GM12878 (cell line): ENCODE measurements around the gene FOXP4. TPM values are rescaled to one million over a fixed set of nuclear protein-coding genes. Genes with fewer than 3 reads are reported as not detected.

ENCODE experiments used
- ATAC-seq: fragments of 200-7000 bp; cut with Tn5 transposase; 3 replicates; pipeline ENCODE4 v1.9.1; 2020; ENCODE audit warnings: mild to moderate bottlenecking, moderate library complexity
- BruUV-seq: library from RNA; stranded (reverse); fragments of 400-500 nt; replicated peaks from 2 replicates; lab custom pipeline; 2021; lab: Mats Ljungman, UMichigan
- CTCF ChIA-PET: fragments of 300-600 bp; sonication (Branson Sonifier 250); formaldehyde crosslinking; extraction: SDS; loops from one replicate; lab custom pipeline; 2021; ENCODE audit warnings: inconsistent platforms; lab: Yijun Ruan, JAX
- POLR2A ChIA-PET: fragments of 350-600 bp; formaldehyde crosslinking; extraction: SDS; loops from one replicate; lab custom pipeline; 2021; ENCODE audit warnings: inconsistent platforms; lab: Charles Lee
- RAD21 ChIA-PET: fragments of 300-600 bp; sonication (Branson Sonifier 250); formaldehyde crosslinking; loops from one replicate; lab custom pipeline; 2023; ENCODE audit warnings: antibody characterized with exemption; ENCODE audit not compliant: unreplicated experiment; lab: Charles Lee
- SMC1A ChIA-PET: fragments of 300-600 bp; sonication (Branson Sonifier 250); formaldehyde crosslinking; loops from one replicate; lab custom pipeline; 2023; ENCODE audit not compliant: unreplicated experiment, uncharacterized antibody; lab: Charles Lee
- DNase-seq: peaks from one replicate; pipeline ENCODE4 v3.0.0-alpha.2; 2011; ENCODE audit warnings: low read depth, low spot score
- FAIRE-seq: peaks from 3 replicates; lab custom pipeline; 2011; peaks lifted over from hg19 to GRCh38; lab: Jason Lieb, UNC
- H2AFZ ChIP-seq: 2 replicates; pipeline ENCODE4 v1.6.0; 2011; ENCODE audit warnings: low read depth, low read length, control low read depth; ENCODE audit not compliant: control insufficient read depth
- H3K27ac ChIP-seq: 2 replicates; pipeline ENCODE4 v1.5.1; 2011; ENCODE audit warnings: control low read depth; ENCODE audit not compliant: control insufficient read depth, insufficient read depth
- H3K27me3 ChIP-seq, 2 experiments: replicated peaks in 1 of 2; 2 replicates each; pipeline versions ENCODE4 v1.6.0 to v1.6.1; 2011; ENCODE audit warnings: low read length in 1 of 2; ENCODE audit not compliant: control insufficient read depth in 2 of 2, insufficient read depth in 2 of 2
- H3K36me3 ChIP-seq, 2 experiments: 2 replicates each; pipeline ENCODE4 v1.5.1; 2011; ENCODE audit warnings: low read length in 1 of 2; ENCODE audit not compliant: control insufficient read depth in 2 of 2, insufficient read depth in 2 of 2
- H3K4me1 ChIP-seq: 2 replicates; pipeline ENCODE4 v1.6.1; 2011; ENCODE audit warnings: mild to moderate bottlenecking, low read length, moderate library complexity, mixed read lengths; ENCODE audit not compliant: control insufficient read depth, insufficient read depth
- H3K4me2 ChIP-seq: 2 replicates; pipeline ENCODE4 v1.6.0; 2011; ENCODE audit warnings: control low read depth; ENCODE audit not compliant: control insufficient read depth, insufficient read depth
- H3K4me3 ChIP-seq: fragments of 200-600 bp; sonication (generic); 2 replicates; pipeline ENCODE4 v1.5.1; 2016
- H3K79me2 ChIP-seq: 2 replicates; pipeline ENCODE4 v1.6.0; 2011; ENCODE audit warnings: low read length; ENCODE audit not compliant: control insufficient read depth, insufficient read depth
- H3K9ac ChIP-seq: 2 replicates; pipeline ENCODE4 v1.8.0; 2011; ENCODE audit warnings: low read length, control low read depth, mixed read lengths; ENCODE audit not compliant: control insufficient read depth, insufficient read depth
- H3K9me3 ChIP-seq: replicated peaks from 3 replicates; pipeline ENCODE4 v1.5.1; 2011; ENCODE audit warnings: mild to moderate bottlenecking, low read length; ENCODE audit not compliant: control insufficient read depth, insufficient read depth
- H4K20me1 ChIP-seq: 2 replicates; pipeline ENCODE4 v1.6.0; 2011; ENCODE audit not compliant: control insufficient read depth, insufficient read depth
- ATF7 ChIP-seq: fragments of 450-650 bp; IDR thresholded peaks from 2 replicates; pipeline ENCODE4 v1.6.1; 2016; ENCODE audit warnings: low read depth, mild to moderate bottlenecking
- CREB1 ChIP-seq: IDR thresholded peaks from 2 replicates; pipeline ENCODE4 v1.6.1; 2012; ENCODE audit warnings: low read depth, mild to moderate bottlenecking, inconsistent platforms
- DPF2 ChIP-seq: fragments of 450-650 bp; IDR thresholded peaks from 2 replicates; pipeline ENCODE4 v1.6.1; 2017; ENCODE audit warnings: mild to moderate bottlenecking
- EGR1 ChIP-seq, 2 experiments: IDR thresholded peaks; 1 replicate in 1 of 2; 2 replicates in 1 of 2; pipeline ENCODE4 v1.6.1; 2011 to 2012; ENCODE audit warnings: low read depth in 2 of 2, low read length in 2 of 2, borderline replicate concordance in 1 of 2, mild to moderate bottlenecking in 1 of 2, moderate library complexity in 1 of 2
- EZH2 ChIP-seq: IDR thresholded peaks from 2 replicates; pipeline ENCODE4 v1.6.1; 2012; ENCODE audit warnings: low read depth, mild to moderate bottlenecking, control low read depth, inconsistent platforms, low read length, borderline replicate concordance; ENCODE audit not compliant: control insufficient read depth
- HCFC1 ChIP-seq: fragments of 150-350 bp; IDR thresholded peaks from 2 replicates; pipeline ENCODE4 v1.6.1; 2014; ENCODE audit warnings: low read length
- HDGF ChIP-seq: fragments of 450-650 bp; IDR thresholded peaks from 2 replicates; pipeline ENCODE4 v1.6.1; 2016; ENCODE audit warnings: antibody characterized with exemption
- IKZF1 ChIP-seq: fragments of 450-650 bp; conservative IDR thresholded peaks from 2 replicates; pipeline ENCODE4 v1.6.1; 2017; ENCODE audit warnings: antibody characterized with exemption, mild to moderate bottlenecking
- KLF5 ChIP-seq: fragments of 450-650 bp; IDR thresholded peaks from 2 replicates; pipeline ENCODE4 v1.6.1; 2014; ENCODE audit warnings: mild to moderate bottlenecking; ENCODE audit not compliant: partially characterized antibody
- MTA2 ChIP-seq: fragments of 450-650 bp; IDR thresholded peaks from 2 replicates; pipeline ENCODE4 v1.6.1; 2016; ENCODE audit warnings: low read depth, mild to moderate bottlenecking, moderate library complexity
- NFYA ChIP-seq: IDR thresholded peaks from 2 replicates; pipeline ENCODE4 v1.6.1; 2011; ENCODE audit warnings: low read depth, mild to moderate bottlenecking, low read length, improper control_type of control experiment, borderline replicate concordance
- NR2C1 ChIP-seq: fragments of 450-650 bp; IDR thresholded peaks from 2 replicates; pipeline ENCODE4 v1.6.1; 2017; ENCODE audit warnings: antibody characterized with exemption, mild to moderate bottlenecking, moderate library complexity
- PAX5 ChIP-seq: IDR thresholded peaks from 2 replicates; pipeline ENCODE4 v1.6.1; 2011; ENCODE audit warnings: low read depth, low read length, borderline replicate concordance
- PAX8 ChIP-seq: fragments of 450-650 bp; IDR thresholded peaks from 2 replicates; pipeline ENCODE4 v1.6.1; 2017; ENCODE audit warnings: mild to moderate bottlenecking, moderate library complexity
- RCOR1 ChIP-seq: conservative IDR thresholded peaks from 2 replicates; pipeline ENCODE4 v1.6.1; 2012; ENCODE audit warnings: low read depth, low read length, improper control_type of control experiment
- SREBF1 ChIP-seq: IDR thresholded peaks from 2 replicates; pipeline ENCODE4 v1.6.1; 2012; ENCODE audit warnings: mild to moderate bottlenecking, low read length
- YBX1 ChIP-seq: fragments of 450-650 bp; IDR thresholded peaks from 2 replicates; pipeline ENCODE4 v1.6.1; 2016; ENCODE audit warnings: antibody characterized with exemption
- ZBED1 ChIP-seq: IDR thresholded peaks from 2 replicates; pipeline ENCODE4 v1.6.1; 2016; ENCODE audit warnings: borderline replicate concordance
- ZNF24 ChIP-seq: fragments of 450-650 bp; IDR thresholded peaks from 2 replicates; pipeline ENCODE4 v1.6.1; 2017; ENCODE audit warnings: antibody characterized with exemption, mild to moderate bottlenecking
- ZNF622 ChIP-seq: fragments of 450-650 bp; IDR thresholded peaks from 2 replicates; pipeline ENCODE4 v1.6.1; 2017; ENCODE audit warnings: mild to moderate bottlenecking, inconsistent platforms
- ZNF687 ChIP-seq: fragments of 450-650 bp; IDR thresholded peaks from 2 replicates; pipeline ENCODE4 v1.6.1; 2017; ENCODE audit warnings: mild to moderate bottlenecking, moderate library complexity
- ZSCAN29 ChIP-seq: fragments of 450-650 bp; IDR thresholded peaks from 2 replicates; pipeline ENCODE4 v1.6.1; 2017; ENCODE audit warnings: mild to moderate bottlenecking, moderate library complexity
- WGBS: methylation state at CpG from one replicate; pipeline ENCODE4 v1.1.6; 2016; ENCODE audit warnings: low lambda C conversion rate; ENCODE audit not compliant: insufficient replicate concordance, insufficient coverage; ENCODE audit errors: missing lambda C conversion rate; 5-methylcytosine and 5-hydroxymethylcytosine counted together
- in situ Hi-C: fragments of 300-500 bp; cut with MboI; formaldehyde crosslinking; loops from 9 replicates; pipeline ENCODE4 v1.14.3; 2018; ENCODE audit warnings: mixed read lengths
- intact Hi-C: fragments of 100-400 bp; cut with micrococcal nuclease; formaldehyde crosslinking; loops from one replicate; pipeline ENCODE4 v1.14.2; 2022; ENCODE audit not compliant: unreplicated experiment
- polyA plus RNA-seq, 11 experiments: library from polyadenylated mRNA; depleted of rRNA in 4 of 11; unstranded in 6 of 11; stranded (reverse) in 5 of 11; fragments of >200 nt; fragmentation: Nextera tagmentation in 4 of 11; fragmentation: Illumina TruSeq in 1 of 11; extraction: Ambion mirVana in 4 of 11; extraction: Trizol in 1 of 11; gene quantifications; 1 replicate in 1 of 11; 2 replicates in 10 of 11; pipeline versions ENCODE4 v1.2.1 to v1.2.3, GENCODE V29; 2011 to 2016; ENCODE audit warnings: inconsistent platforms in 2 of 11, missing spikeins in 2 of 11, low read depth in 1 of 11
- total RNA-seq, 4 experiments: library from RNA; depleted of rRNA in 3 of 4; stranded (reverse); fragments of >200 nt in 3 of 4; fragmentation: Illumina TruSeq in 1 of 4; extraction: Trizol in 1 of 4; gene quantifications; 2 replicates each; pipeline versions ENCODE4 v1.2.1 to v1.2.3, GENCODE V29; 2013 to 2021

FOXP4 gene
- total and polyA plus RNA-seq, 10 of the 15 experiments (the other 5 are each of a cell fraction or from before 2014, with no cell fraction given) = 0.31 to 46.1 (median 2.3) TPM

- H3K4me1 ChIP-seq = peaks cover 24% of the 10 kb centered on the region
- peak overlapping the region; percentile 41; the same call in 1 of the 2 replicates for H3K4me3 ChIP-seq
- no peaks in the 10 kb centered on the region for H4K20me1 ChIP-seq
- ATAC-seq (peak; percentile 90), FAIRE-seq (no peak), DNase-seq (no peak)
- ChIA-PET RAD21 (interaction anchor here (0.9 to 2.0 kb wide), 12 partner anchors 9 to 172 kb away, joined by 3 to 7 read pairs (median 4); no protein-coding TSS in a partner anchor), SMC1A (interaction anchor here (1.3 to 3.3 kb wide), 8 partner anchors 12 to 201 kb away, joined by 3 to 11 read pairs (median 6); no protein-coding TSS in a partner anchor), POLR2A (interaction anchor here (0.9 to 1.7 kb wide), 6 partner anchors 12 to 33 kb away, joined by 3 to 6 read pairs (median 4); no protein-coding TSS in a partner anchor), CTCF (interaction anchor here (0.9 to 1.6 kb wide), 4 partner anchors 16 to 41 kb away, joined by 3 to 5 read pairs (median 3); no protein-coding TSS in a partner anchor)
- H3K9me3 ChIP-seq = no peaks in the 10 kb centered on the region
- in situ Hi-C loops = no loop called here
- H3K27me3 ChIP-seq = peaks cover 3 to 5% of the 10 kb centered on the region in 2 experiments
- H3K36me3 ChIP-seq = no peaks in the 10 kb centered on the region
- 6% methylated on average over 41 of the region's 57 CpGs for WGBS
- no TSS peak for BruUV-seq
- no peaks in the 10 kb centered on the region for H3K79me2 ChIP-seq
- peak overlapping the region; percentile 12; the same call in 1 of the 2 replicates for H3K9ac ChIP-seq
- peak overlapping the region; percentile 43 for H2AFZ ChIP-seq
- intact Hi-C loops = loop anchor here (1.0 kb wide), 1 partner anchor 26 kb away; no protein-coding TSS in a partner anchor
- H3K27ac ChIP-seq = no peak overlapping the region
- H3K4me2 ChIP-seq = peak overlapping the region; percentile 79
- TF ChIP-seq EZH2 (no peak), KLF5 (peak; percentile 33), ZNF687 (peak; percentile 90), CREB1 (no peak), NR2C1 (no peak), ZSCAN29 (no peak), YBX1 (no peak), IKZF1 (peak; percentile 82), ZBED1 (no peak), ATF7 (no peak), RCOR1 (no peak), PAX8 (no peak), ZNF24 (no peak), DPF2 (peak; percentile 68; the same call in 1 of the 2 replicates), MTA2 (no peak; the same call in 1 of the 2 replicates), EGR1 (IDR thresholded peaks at IDR 0.05; ENCODE audit: borderline replicate concordance in 1 of 2, low read depth in 2 of 2, low read length in 2 of 2) (peak in 1 of 2 experiments; percentile 52; a peak in 2 of 3 replicates), NFYA (no peak), SREBF1 (no peak), PAX5 (peak; percentile 82; the same call in 1 of the 2 replicates), ZNF622 (no peak), HCFC1 (no peak), HDGF (0 out of 2 replicates have a peak, but pooled peaks have one; percentile 43)
Measured at GRCh38 chr6:41505122-41506049, 40.8 kb upstream of the FOXP4 start.
